ENCODE results near the gene SLC28A1.
"Not testable (repeated sequence)": the region's sequence is repeated elsewhere in the genome, so short reads cannot be mapped to it uniquely, and the experiment has no call there.

SLC28A1 gene

DNA sequence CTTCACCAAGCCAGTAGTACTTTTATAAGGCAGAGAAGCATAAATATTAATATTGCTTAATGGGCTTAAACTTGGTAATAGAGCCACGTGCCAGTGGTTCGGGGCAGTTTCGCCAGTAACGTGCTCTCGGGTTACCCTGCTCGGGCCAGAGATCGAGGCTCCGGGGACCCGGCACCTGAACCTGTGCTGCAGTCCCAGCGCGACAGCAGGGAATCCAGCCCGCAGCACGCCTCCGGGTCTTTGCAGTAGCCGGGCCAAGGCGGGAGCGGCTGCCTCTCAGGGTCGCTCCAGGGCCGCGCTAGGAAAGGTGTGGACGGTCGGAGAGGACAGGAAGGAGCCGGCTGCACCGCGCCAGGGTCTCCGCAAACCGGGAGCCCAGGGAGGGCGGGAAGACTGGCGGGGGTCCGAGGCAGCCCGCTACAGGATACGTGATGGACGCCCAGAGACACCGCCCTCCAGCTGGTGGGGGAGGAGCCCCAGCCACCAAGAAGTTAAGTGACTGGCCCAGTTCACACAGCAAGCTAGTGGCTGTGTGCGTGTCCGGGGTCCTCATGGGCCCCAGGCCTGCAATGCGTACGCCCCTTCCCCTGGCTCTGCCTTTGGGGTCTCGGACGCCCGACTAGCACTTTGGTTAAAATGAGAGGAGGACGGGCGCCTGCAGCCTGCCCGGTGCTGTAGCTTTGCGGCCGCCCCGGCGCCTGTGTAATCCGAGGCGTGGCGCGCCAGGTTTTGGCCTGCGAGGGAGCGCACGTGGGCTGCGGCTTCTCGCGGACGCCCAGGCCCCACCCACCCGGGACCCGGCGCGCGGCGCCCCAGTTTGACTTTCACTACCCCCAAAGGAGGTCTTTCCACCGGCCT lies 96.0 kb downstream of the SLC28A1 start:
- FAIRE-seq, result no peak

DNA sequence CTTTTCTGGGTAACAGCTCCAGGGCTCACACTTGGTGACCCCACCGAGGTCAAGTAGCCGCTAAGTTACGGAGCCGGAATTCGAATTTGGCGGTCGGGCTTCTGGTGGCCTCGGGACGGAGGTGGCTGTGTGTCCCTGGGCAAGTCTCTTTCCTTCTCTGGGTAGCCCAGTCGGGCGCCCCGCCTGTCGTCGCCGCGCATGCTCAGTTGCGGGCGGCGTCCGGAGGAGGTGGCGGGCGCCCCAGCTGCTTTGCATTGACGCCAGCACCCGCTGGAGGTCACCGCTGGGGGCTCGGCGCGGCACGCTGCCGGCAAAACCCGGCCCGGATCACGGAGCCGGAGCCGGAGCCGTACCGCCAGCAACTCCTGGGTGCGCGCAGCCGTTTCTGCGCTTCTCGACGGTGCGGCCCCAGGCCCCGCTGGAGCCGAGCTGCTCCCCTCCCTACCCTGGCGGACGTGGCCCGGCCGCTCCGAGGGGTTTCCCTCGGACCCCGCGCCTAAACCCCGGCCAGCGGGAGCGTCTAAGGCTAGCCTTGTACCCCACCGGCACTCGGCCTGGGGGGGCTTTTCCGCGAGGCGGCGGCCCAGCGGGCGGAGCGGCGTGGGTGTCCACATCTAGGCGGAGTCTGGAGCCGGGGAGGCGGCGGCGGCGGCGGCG lies 96.7 kb downstream of the SLC28A1 start:
- peak; percentile 52 for FAIRE-seq

DNA sequence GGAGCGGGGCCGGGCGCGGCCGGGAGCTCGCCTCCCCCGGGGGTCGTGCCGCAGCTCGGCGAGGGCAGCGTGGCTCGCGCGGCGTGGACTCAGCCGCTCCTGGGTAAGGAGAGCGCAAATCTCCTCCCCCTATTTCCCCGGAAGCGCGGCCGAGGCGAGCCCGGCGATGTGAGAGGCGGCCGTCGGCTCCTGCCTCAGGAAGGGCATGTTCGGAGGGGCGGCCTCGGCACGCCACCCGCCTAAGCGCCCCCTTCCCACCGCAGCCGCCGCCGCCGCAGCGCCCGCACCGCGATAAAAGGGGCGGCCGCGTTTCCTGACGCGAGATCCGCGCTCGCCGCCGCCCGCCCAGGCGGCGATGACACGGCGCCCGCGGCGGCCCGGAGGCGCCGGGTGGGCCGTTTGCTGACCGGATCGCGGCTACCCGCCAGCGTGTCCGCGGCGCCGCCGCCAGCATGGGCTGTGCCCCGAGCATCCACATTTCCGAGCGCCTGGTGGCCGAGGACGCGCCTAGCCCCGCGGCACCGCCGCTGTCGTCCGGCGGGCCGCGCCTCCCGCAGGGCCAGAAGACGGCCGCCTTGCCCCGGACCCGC lies 97.3 kb downstream of the SLC28A1 start, which contains the start of gene PDE8A:
Gene PDE8A, plus strand, starts transcription at position 146 of the 590 bp plus-strand sequence. Its CDS starts 307 bp downstream, at position 453.
- no peak for FAIRE-seq

DNA sequence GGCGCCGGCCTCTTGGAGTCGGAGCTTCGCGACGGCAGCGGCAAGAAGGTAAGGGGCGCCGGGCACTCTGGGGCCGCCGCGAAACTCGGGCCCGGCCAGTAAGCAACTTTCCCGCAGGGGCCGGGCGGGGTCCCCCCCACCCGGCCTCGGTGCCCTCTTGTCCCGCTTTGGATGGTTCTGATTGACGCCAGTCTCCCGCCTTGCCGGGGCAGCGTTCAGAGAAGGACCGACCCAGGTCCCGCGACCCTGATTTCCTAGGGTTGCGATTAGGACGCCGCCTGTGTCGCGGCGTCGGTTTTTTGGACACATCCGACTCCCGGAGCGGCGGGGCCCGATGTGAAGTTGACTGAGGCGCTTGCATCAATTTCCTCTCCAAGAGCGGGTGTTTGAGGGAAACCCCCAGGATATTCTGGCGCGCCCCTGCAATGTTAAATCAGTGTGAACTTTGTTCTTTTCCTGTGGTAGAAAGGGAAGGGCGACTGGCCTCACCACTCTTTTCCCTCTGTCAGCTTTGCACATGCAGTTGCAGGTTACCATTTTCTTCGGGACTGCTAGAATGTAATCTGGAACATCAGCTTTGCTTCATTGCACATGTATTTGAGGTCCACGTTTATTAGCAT lies 97.9 kb downstream of the SLC28A1 start:
- no peak for FAIRE-seq

DNA sequence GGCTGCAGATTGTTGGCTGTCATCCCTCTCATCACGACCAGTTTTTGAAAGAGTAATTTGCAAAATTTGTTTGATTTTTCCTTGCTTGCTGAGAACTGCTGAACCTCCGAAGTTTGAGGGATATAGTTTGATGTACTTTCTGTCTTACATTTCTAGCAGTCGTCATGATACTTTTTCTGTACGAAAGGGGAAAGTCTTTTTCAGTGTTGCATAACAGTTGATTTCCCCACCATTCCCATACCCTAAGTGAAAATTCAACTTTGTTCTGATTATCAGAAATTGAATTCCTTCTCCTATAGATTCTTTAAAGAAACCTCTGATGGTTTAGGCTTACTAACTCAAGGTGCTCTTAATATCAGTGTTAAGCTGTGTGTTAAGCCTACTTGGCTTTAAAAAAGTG lies 98.8 kb downstream of the SLC28A1 start:
- no peak for FAIRE-seq

DNA sequence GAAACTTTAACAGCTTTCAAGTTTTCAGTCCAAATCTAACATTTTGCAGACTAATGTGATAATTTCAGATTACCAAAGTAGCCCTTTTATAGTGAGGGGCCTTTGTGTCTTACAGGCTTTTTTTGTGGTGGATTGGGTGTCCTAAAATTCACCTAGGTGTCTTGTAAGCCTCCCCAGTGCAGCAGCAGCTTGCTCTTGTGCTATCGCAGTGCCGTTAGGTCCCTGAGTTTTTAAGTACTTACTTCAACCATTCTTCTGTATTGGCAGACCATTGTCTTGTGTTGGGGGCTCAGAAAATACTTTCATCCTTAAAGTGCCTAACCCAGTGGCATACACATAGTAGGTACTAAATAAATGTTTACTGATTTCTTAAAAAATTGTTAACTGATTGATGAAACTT lies 99.2 kb downstream of the SLC28A1 start:
- FAIRE-seq, result no peak

DNA sequence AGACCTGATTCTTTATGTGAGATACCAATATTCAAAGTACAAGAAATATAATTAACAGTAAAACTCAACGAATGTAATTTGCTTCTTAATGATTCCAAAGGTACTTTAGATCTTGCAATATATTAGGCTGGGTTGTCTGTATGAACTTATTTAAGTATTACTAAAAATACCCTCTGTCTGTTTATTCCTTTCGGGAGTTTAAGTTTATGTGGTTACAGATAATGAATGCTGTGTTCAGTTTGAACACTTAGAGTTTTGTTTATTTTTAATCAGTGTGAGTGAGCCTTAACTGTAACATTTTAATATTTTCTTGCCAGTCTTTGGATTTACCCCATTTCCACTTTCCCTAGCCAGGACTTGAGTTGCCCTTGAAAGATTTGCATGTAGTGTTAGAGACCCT lies 100.7 kb downstream of the SLC28A1 start:
- FAIRE-seq, result no peak

DNA sequence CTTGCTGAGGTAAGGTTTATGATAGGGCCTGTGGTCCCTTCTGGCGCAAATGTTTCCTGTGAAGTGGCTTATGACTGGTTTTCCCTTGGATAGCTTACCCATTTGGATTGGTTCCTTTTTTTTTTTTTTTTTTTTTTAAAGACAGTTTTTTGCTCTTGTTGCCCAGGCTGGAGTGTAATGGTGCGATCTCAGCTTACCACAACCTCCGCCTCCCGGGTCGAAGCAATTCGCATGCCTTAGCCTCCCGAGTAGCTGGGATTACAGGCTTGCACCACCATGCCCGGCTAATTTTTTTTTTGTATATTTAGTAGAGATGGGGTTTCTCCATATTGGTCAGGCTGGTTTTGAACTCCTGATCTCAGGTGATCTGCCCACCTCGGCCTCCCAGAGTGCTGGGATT lies 102.9 kb downstream of the SLC28A1 start:
- not testable (repeated sequence) for FAIRE-seq

DNA sequence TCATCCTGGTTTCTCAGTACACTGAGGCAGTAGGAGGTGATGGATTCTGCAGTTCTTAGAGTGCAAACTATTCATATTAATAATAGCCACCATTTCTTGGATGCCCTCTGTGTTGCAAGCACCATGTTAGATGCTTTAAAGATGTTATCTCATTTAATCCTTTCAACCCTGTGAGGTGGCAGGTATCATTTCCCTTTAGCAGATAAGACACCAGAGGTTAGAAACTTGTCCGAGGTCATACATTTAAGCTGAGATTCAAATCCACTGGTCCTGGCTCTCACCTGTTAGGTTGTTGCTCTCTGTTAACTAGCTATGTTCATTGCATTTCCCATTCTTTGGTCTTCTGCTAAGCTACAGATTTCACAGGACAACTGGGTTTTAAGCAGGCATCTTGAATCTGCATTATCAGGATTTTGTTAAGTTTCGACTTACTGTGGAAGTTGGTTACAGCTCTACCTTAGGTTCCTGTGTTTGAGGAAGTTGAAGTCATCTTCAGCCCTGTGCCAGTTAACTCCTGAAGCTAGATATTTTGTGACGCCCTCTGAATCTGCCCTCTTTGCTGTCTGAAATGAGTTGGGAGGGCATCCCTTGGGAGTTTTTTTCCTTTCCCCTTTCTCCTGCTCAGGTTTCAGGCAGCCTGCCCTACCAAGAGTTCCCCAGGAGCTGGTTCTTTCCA lies 103.6 kb downstream of the SLC28A1 start:
- FAIRE-seq, result no peak

DNA sequence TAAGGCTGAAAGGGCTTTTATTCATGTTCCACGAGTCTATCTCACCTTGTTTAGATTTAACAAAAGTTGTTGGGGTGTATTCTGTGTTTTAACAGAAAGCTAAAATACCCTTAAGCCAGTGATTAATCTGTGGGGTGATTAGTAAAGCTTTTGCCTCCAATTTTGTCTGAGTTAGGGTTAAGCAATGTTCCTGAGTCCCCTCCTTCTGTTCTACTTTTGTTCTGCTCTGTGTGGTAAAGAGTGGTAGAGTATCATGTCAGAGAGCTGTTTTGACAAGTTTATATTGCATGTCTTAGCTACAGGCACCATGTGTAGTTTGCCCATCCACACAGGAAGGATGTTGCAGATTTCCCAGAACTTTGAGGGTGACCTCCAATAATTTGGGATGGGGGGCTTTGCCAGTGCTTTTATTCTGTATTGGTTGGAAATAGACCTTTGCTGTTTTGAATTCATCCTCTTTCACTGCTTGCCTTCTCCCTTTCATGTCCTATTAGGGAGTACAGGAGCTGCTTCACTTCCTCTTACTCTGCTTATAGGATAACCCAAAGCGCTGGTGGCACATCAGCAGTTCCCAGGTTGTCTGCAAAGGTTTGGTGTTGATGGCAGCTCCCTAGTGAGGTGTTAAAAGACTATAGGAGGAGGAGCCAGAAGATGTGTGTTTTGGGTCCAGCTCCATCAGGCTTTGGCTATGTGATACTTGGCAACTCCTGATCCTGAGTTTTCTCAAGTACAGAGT lies 104.6 kb downstream of the SLC28A1 start:
- FAIRE-seq, result no peak

DNA sequence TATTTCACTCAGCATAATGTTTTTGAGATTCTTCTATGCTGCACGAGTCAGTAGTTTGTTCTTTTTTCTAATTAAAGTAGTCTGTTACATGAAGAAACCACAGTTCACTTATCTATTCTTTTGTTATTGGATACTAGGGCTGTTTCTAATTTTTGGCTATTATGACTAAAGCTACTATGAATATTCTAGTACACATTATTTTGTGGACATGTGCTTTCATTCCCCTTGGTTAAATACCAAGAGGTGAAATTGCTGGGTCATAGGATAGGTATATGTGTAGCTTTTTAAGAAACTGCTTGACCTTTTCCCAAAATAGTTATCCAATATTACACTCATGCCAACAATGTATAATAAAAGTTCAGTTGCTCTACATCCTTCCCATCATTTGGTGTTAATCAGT lies 106.0 kb downstream of the SLC28A1 start:
- no peak for FAIRE-seq

DNA sequence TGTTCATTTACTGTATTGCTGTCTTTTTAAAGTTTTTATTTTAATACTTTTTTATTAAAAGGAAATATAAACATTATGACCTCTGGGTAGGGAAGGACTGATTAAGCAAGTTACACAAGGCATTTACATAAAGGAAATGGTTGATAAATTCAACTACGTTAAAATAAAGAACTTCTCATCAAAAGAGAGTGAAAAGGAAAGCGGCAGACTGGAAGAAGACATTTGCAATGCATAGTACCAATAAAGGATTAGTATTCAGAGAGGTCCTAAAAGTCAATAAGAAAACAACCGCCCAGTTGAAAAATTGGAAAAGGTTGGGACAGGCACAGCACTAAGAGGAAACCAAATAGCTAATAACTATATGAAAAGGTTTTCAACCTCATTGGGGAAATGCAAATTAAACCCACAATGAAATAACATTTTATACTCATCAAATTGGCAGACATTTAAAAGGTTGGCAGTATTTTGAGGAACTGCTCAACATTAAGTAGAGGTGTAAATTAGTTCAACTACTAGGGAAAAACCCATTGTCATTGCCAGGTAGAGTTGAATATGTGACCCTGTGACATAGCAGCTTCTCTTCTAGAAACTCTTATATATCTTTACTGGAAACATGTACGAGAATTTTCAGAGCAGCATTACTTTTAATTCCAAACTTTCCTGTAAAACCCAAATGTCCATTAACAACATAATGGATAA lies 106.7 kb downstream of the SLC28A1 start:
- no peak for FAIRE-seq

DNA sequence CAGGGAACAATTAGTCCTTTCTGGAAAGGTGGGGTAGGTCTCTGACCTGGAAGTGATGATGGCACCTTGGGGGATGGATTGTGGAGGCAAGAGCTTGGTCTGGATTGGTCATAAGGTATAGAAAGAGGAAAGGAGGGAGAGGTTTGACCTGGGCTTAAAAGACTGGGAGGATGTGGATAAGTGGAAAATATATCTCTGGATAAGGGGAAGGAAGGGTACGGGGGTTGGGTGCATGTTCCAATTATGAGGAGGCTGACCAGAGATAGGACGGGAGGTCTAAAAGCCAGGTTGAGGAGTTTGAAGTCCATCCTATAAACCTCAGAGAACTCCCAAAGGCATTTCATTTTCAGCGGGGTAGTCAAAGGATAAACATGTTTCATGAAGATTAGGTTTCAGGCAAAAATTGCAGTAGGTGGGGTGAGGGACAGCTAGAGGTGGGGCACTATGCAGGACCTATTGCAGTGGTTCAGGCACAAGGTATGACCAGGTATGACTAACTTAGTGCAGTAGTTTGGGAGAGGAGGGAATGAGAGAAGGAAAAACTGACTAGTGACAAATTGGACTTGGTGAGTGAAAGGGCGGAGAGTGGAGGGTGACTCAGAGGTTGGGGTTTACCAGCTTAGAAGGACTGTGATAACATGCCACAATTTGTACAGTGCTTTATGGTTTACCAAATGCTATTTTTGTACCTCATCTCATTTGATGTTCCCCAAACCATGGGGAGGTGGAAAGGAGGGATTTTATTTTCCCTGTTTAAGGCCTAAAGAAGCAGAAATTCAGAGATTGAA lies 107.9 kb downstream of the SLC28A1 start:
- FAIRE-seq, result no peak

Measured in G401.6 (cell line).